ELR (cell line): ENCODE results near the gene NRCAM.

Source experiments
- DNase-seq: peaks from one replicate; pipeline ENCODE4 v3.0.0-alpha.2; 2015; ENCODE audit warnings: low read depth

Gene NRCAM

DNA sequence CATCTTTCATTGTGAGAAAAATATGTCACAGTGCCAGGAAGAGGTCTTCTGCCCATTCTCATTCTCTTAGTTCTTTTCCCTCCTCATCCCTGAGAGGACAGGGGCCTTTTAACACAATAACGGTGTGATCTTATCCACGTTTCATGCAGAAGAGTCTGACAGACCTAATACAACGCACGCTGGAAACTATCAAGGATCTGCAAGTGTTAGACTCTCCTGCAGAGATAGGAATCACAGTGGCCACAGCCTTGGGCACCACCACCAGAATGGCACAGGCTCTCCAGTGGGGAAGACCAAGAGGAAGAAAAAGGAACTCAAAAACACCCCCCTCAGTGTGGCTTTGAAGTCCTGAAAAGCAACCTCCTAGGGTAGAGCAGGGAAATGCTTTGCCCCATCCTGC, 253.5 kb downstream of the NRCAM start:
- no peak for DNase-seq

- no peak for DNase-seq
Observed at GRCh38 chr7:108201766-108202165, 254.5 kb downstream of the NRCAM start.

- peak; percentile 54 for DNase-seq
Observed at GRCh38 chr7:108200326-108200725, 255.9 kb downstream of the NRCAM start.

DNA sequence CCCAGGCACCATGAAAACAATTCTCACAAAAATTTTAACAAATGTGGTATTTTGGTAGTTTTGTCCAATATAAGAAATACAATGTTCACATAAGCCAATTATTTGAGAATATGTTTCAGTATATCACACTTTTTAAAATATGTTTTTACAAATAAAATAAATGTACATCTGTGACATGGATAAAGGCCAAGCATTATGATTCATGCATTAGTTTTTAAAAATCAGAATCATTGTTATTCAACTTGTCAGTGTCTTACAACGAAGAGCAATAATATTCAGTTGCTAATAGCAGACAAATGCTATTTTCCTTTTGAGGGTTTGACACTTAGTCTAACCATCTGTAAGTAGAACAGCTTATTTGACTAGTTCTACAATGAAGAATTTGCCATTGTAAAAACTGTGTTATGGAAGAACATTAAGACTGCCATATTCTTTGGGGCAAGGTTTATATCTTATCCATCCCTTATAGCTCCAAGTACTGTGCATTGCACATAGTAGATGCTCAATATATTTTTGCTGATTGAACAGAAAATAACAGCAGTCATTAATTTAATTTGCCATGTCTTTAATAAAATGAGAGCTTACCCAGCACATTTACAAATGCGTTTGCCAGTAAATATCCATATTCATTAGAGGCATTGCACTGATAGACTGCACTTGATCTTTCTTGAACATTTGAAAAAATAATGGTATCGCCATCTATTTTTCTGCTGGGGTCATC, 258.7 kb downstream of the NRCAM start:
- DNase-seq: no peak

DNA sequence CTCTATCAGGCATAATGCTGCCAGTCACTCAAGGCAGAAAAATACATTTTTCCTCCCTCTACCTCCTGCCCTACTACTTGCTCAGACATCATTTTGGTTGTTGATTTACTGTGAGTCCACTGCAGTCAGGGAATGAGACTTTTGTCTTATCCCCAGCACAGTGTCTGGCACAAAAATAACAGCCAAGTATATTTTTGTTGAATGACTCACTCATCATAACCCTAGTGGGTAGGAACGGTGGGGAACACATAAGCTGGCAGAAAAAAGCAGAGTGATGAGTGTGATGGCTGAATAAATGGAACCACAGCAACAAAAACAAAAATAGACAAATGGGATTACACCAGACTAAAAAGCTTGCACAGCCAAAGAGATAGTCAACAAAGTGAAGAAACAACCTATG, 260.2 kb downstream of the NRCAM start:
- DNase-seq: peak; percentile 3

DNA sequence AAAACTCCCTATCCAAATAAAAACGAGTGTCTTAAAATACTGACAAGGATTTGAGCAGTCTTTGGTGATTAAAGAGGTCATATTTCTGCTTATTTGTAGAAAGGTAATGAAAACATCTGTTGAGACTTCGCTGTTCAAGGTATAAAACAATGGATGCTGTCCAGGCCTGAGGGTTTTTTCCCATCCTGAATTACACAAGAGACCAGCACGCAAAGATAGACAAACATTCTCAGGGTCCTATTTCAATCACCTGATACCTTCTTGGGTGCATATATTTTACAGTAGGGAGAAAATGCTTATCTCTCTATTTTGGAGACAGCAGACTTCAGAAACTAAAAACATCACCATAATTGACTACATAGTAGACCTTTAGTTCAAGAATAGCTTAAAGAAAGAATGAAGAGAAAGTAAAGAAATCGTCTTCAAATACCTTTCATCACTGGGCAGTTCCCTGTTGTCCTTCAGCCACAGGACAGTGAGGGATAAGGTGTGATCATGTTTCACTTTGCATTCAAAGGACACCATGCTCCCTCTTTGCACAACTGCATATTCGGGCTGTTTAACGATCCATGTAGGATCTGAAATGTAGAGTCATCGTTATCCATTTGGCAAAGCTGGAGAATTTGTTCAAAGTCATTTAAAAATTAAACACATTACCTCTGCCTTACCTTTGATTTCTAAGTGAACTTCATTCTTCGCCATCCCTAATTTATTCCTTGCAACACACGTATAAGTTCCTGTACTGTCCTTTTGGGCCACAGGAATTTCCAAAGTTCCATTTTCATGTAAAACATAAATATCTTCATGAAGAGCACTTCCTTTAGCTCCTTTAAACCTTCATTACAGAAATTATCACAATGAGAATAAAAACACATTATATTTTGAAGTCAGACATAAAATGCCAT, 262.4 kb downstream of the NRCAM start:
- DNase-seq: no peak

GRCh38 chr7:108190891-108191290, 265.3 kb downstream of the NRCAM start:
- no peak for DNase-seq

- no peak for DNase-seq
Observed at GRCh38 chr7:108189733-108190388, 266.4 kb downstream of the NRCAM start.

DNA sequence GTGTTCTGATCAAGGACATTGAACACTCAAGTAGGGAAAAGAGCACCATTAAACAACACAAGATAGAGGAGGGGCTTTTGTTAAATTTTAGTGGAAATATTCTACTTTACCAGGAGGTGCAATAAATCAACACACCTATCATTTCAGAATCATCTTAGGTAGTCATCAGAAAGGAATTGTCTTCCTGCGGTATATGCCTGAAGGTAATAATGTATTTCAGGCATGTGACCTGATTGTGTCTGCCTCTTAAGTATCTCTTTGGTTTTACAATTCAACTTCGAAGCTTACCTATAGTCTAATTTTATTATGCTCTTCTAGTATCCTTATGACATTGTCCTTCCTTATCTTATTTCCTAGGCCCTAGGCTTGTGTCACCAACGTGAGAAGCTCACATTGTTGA, 267.5 kb downstream of the NRCAM start:
- no peak for DNase-seq

- peak; percentile 58 for DNase-seq
Observed at GRCh38 chr7:108181073-108181985, 274.9 kb downstream of the NRCAM start.

DNA sequence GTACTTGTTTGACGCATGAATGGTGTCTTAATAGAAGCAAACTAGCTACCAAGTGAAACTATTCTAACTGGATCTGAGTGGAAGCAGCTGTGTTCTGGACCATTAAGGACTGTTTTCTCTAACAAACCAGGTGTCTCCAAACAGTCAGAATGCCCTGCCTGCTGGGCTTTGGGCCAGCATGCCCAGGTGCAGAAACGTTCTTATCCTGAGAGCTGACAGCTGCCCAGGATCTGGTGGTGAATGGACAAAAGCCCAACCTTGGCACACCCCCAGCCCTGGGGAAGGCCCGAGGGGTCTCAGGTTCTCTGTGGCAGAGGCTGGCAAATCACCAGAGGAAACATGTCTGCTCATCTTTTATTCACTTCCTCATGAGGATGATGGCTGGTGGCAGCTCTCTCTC, 277.8 kb downstream of the NRCAM start:
- DNase-seq: no peak

- no peak for DNase-seq
Observed at GRCh38 chr7:108171164-108171563, 285.1 kb downstream of the NRCAM start.

GRCh38 chr7:108170251-108170650, 286.0 kb downstream of the NRCAM start:
- no peak for DNase-seq

DNA sequence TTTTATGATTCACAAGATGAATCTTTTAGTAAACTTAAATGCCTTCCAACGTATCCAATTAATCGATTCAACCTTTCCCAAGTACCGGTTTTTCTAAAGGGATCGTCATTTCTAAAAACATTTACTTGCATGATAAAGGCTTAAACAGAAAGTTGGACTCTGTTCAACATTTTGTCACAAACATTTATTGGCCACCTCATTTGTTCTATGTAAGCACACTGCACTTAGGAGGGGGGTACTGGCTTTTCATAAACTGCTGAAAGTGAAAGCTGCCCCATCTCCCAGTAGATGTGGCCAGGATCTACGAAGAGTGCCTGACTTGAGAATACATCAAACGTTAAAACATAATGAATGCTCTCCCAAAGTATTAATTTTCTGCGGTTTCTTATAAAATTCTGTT, 288.8 kb downstream of the NRCAM start:
- no peak for DNase-seq

DNA sequence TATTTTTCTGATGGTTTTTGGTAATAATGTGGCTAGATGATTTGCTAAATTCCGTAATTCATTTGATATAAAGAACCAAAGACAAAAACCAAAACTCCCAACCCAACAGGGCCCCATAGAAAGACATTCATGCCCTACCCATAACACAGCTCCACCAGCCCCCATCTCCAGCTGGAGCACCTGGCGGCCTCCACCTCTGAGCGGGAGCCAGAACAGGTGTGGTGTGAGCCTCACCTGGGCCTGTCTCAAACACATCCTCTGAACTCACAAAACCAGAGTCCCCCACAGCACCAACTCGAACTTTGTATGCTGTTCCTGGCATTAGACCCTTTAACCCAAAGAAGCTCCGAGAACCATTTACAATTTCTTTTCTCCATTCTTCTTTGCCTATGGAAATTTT, 289.5 kb downstream of the NRCAM start:
- DNase-seq: no peak

GRCh38 chr7:108165723-108166122, 290.5 kb downstream of the NRCAM start:
- no peak for DNase-seq

GRCh38 chr7:108164946-108165345, 291.3 kb downstream of the NRCAM start:
- no peak for DNase-seq

DNA sequence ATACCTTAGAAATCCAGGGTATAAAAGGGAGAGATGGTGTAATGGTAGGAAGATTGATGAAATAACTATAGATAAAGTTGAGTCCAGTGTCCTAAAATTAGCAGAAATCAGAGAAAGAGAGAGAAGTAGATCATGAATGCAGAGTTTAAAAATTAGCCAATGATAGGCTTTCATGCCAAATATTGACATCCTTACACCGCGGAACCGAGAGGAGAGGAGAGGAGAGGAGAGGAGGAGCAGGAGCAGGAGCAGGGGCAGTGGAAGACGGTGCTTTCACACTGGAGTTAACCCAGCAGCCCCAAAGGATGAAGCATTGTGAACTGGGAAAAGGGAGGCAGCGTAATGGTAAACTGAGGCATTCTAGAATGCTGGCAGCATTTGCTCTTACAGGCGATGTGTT, 291.9 kb downstream of the NRCAM start:
- no peak for DNase-seq

DNA sequence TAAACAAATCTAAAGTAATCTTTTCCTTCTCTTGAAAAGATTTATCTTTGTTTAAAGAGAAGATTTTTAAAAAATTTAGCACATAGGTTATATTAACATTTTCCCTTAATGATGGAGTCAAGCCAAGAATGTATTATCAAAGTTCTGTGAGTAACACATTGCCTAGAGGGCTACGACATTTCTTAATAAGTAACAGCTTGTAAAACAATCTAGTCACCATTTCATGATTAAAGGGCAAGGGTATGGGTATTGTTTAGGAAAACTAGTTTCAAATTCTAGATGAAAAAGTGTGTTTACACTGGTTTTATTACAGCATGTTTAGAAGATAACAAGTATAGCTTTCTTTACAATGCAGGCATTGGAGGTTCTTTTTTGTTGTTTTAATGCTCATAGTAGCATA, 297.5 kb downstream of the NRCAM start:
- DNase-seq: peak; percentile 16

GRCh38 chr7:108157606-108158335, 298.5 kb downstream of the NRCAM start:
- DNase-seq: no peak
